Measurements from ENCODE around the gene EME2.

Gene EME2

DNA sequence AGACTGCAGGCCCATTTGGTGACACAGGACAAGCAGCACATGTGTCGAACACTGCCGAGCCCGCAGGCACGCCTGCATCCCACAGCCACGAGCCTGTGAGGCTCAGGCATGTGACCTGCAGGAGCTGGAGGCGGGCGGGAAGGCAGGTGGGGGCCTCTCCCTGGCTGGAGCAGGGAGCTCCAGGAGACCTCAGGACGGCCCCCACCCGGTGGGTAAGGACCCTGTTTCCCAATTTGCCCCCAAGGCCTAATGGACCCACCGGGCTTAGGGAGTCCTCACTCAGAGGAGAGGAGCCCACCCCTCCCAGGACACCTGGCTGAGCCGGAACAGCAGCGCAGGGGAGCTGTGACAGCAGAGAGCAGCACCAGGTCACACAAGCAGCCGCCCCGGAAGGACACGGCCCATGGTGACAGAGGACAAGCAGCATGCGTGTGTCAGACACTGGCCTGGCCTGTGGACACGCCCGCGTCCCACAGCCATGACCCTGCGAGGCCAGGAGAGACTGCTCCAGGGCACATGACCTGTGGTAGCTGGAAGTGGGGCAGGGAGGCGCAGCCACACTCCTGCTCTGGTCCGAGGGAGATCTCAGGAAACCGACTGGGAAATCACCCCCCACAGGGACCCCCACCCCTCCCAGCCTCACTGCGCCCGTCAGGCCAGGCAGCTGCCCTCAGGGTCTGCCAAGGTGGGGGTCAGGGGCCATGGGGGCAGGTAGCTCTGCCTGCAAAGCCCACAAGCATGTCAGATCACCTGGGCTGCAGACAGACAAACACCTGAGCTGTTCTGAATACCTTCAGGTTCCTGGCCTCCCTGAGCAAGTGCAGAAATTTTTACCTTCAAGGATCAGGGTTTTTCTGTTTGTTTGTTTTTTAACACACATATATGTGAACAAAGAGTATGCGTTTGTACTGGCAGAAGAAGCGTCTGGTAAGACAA lies 7.4 kb downstream of the EME2 start:
- no peak for DNase-seq

GRCh38 chr16:1780677-1781072 lies 8.1 kb downstream of the EME2 start:
- DNase-seq = no peak

DNA sequence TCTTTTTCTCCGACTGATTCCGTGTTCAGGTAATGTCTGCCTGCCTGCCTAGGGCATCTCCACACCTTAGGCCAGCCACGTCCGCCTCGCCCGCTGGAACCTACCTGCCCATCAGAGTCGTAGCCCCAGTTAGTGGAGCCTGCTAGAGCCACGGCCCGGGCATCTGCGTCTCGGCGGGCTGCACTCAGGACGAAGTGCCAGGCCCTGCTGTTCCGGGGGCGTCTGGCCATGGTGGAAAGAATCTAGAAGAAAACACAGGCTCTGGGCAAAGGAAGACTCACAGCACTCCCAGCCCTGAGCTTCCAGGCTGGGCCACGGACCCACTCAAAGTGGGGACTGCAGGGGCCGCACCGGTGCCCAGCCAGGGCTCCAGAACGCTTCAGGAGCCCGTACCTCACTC lies 8.6 kb downstream of the EME2 start:
- no peak for DNase-seq

DNA sequence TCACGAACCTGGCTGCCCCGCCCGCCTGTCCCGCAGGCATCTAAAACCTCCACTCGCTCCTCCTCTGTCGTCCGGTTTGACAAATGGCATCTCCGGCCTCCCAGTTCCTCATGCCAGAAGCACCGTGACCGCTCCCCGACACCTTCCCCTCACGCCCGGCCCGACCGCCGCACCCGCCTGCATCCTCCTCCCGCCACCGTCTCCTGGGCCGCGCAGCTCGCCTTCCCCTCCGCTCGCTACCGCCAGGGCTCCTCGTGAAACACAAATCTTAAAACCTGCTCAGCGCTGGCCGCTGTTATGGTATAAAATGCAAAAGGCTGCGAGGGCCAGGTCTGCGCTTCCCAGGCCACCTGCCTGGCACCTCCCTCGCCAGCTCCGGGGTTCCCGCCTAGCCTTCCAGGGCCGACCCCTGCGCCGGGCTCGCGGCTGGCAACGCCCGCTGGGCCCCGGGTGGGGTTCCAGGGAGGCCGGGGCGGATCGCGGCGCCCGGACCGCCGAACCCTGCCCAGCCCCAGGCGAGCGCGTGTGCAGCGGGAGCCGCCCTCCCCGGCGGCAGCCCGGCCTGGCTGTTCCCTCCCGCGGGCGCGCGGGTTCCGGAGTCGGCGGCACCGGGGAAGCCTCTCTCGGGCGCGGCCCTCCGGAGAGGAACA lies 9.3 kb downstream of the EME2 start:
- peak; percentile 34 for DNase-seq

DNA sequence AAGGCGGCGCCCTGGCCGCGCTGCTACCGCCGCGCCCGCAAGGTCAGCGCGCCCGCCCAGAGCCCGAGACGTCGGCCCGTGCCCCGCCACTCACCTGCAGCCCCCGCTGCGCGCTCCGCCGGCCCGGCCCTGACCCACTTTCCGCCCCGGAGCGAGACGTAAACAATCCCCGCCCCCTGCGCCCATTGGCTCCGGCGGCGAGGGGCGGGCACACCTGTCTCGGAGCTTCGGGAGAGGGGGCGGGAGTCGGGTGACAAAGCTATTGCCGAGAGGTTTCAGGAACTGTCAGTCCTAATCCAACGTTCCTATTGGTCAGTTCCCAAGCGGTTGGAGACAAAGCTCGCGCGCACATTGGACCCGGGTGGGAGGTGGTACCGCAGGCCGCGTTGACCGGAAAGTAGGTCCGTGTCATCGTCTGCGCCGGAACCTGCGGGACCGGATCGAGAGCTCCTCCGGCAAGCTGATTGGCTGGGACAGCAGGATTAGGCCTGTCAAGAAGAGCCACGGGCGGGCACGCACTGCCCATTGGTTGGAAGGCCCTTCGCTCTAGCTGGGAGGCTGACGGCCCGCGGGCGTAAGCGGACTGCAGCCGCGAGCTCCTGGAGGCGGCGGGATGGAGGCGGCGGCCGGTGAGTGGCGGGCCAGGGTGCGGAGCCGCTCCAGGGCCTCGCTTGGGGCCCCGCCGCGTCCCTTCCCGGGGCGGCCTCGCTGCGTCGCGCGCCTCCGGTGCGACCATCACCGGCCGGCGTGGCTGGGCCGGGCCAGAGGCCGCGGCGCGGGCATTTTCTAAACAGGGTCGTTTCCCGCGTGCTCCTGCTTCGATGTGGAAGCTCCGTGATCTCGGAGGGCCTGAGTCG lies 10.0 kb downstream of the EME2 start, which contains the start of the genes NUBP2 and SPSB3:
Gene NUBP2, plus strand, starts transcription at position 553 of the 857 bp plus-strand sequence. Its CDS starts 61 bp downstream, at position 614.
Gene SPSB3, minus strand, starts transcription at position 164 of the 857 bp plus-strand sequence. CDS start 1,088 bp downstream, outside the sequence.
- peak; percentile 100 for DNase-seq

GRCh38 chr16:1784977-1785845 lies 12.6 kb downstream of the EME2 start:
- no peak for DNase-seq

- DNase-seq = no peak
These were observed 13.2 kb downstream of the EME2 start for GRCh38 chr16:1785846-1786170.

- DNase-seq = no peak
These were observed 13.8 kb downstream of the EME2 start for GRCh38 chr16:1786242-1787055.

DNA sequence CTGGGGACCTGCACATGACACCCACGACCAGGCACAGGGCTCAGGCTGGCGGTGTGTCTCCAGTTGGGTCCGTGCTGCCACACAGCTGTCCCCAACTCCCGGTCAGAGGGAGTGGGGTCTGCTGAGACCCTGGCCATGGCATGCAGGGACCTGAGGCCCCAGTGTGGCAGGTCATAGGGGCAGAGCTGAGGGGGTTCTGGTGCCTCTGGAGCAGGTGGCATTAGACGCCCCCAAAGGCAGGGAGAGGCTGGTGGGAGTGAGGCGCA lies 14.4 kb downstream of the EME2 start:
- no peak for DNase-seq

DNA sequence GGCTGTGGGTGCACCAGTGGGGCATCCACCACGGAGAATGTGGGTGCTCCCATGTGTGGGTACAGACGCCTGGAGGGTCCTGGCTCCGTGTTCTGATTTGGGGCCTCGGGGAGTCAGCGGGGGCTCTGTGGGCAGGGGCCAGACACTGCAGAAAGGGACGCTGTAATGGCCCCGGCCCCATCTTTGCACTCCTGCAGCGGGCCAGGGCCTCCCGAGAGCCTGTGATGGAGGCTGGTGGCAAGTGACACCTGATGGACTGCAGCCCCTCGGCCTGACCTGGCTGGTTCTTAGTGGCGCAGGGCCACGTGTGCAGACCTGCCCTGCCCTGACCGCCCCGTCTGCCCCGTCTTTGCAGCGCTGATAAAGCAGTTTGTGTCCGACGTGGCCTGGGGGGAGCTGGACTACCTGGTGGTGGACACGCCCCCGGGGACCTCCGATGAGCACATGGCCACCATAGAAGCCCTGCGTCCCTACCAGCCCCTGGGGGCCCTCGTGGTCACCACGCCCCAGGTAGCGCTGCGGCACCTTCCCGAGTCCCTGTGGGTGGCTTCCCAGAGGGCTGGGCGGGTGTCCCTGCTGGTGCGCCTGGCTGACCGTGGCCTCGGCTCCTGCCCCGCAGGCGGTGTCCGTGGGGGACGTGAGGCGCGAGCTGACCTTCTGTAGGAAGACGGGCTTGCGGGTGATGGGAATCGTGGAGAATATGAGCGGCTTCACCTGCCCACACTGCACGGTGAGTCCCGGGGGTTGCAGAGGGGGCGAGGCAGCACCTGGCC lies 14.9 kb downstream of the EME2 start:
- DNase-seq = no peak

DNA sequence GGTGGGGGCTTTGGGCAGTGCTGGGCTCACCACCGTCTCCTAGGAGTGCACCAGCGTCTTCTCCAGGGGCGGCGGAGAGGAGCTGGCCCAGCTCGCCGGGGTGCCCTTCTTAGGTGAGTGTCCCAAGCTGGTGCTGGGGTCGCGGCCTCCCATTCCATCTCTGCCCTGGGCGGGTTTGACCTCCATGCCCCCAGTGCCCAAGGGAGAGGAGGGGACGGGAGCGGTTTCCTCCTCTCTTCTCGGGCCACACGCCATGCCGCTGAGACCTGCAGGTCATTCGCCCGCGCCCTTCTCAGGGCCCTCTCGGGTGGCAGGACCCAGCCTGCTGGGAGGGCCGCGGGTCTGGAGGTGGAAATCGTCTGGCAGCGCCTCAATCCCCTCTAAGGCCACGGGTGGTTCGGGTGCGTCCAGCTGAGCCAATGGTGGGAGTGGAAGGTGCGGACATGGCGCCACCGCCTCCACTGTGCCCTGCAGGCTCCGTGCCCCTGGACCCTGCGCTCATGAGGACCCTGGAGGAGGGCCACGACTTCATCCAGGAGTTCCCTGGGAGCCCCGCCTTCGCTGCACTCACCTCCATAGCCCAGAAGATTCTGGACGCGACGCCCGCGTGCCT lies 15.6 kb downstream of the EME2 start:
- no peak for DNase-seq

DNA sequence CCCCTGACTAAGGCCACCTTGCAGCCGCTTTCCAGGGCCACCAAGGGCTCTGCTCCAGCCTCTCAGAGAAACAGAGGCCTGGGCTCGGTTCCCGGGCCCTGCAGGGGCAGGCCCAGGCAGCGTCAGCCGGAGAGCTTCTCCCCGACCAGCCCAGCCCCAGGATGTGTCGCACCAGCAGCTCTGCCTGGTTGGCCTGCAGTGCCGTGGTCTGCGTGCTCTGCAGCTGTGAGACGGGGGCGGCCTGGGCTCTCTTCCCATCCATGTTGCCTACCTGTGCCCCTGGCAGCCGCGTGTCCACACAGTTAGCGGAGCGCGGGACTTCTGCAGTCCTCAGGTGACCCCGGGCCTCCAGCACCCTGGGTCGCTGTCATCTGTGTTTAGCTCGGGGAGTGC lies 16.1 kb downstream of the EME2 start:
- no peak for DNase-seq

DNA sequence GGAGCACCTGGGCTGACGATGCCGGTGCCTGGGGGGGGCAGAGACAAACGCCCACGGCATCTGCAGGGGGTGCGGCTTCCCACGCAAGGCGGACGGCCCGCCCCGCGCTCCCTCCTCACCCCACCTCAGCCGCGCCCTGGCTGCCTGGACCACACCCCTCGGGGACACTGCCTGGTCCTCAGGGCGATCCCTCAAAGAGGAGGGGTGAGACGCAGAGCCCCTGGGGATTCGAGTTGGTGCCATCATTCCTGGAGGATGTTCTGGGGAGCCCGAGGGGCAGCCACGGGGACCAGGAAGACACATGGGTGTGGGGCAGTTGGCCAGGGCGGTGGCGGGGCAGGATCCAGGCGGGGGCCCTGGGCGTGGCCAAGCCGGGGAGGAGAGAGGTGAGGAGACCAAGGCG lies 17.0 kb downstream of the EME2 start:
- DNase-seq = no peak

GRCh38 chr16:1790261-1790610 lies 17.6 kb downstream of the EME2 start:
- DNase-seq = no peak

- DNase-seq = no peak
These were observed 18.1 kb downstream of the EME2 start for GRCh38 chr16:1790611-1791255.

- DNase-seq = no peak
These were observed 18.8 kb downstream of the EME2 start for GRCh38 chr16:1791256-1791942.

- no peak for DNase-seq
These were observed 19.6 kb downstream of the EME2 start for GRCh38 chr16:1791943-1792812.
